Lower lobe of right lung (tissue), 2 donors: Measurements from ENCODE around the gene MYOM3. TPM values are rescaled to one million over a fixed set of nuclear protein-coding genes. Genes with fewer than 3 reads are reported as not detected.

Experiments used
- ATAC-seq, 2 donors: fragments of 200-7000 bp; cut with Tn5 transposase; one replicate each; pipeline ENCODE4 v1.9.1; 2020 to 2022; ENCODE audit warnings: mild to moderate bottlenecking in 2 of 2, moderate library complexity in 2 of 2
- DNase-seq: peaks from one replicate; pipeline ENCODE4 v3.0.0-alpha.2; 2020
- H3K27ac ChIP-seq: fragments of 200-600 bp; one replicate; pipeline ENCODE4 v1.8.0; 2022
- H3K27me3 ChIP-seq: fragments of 200-600 bp; one replicate; pipeline ENCODE4 v1.8.0; 2022; ENCODE audit warnings: low read depth
- H3K36me3 ChIP-seq: fragments of 200-600 bp; one replicate; pipeline ENCODE4 v1.8.0; 2022; ENCODE audit warnings: mild to moderate bottlenecking
- H3K4me1 ChIP-seq: fragments of 200-600 bp; one replicate; pipeline ENCODE4 v1.8.0; 2022
- H3K4me3 ChIP-seq: fragments of 200-600 bp; one replicate; pipeline ENCODE4 v1.8.0; 2022; ENCODE audit warnings: mild to moderate bottlenecking
- H3K9me3 ChIP-seq: fragments of 200-600 bp; one replicate; pipeline ENCODE4 v1.8.0; 2022
- CTCF ChIP-seq: fragments of 200-600 bp; IDR thresholded peaks from one replicate; pipeline ENCODE4 v1.8.0; 2022; ENCODE audit warnings: antibody characterized with exemption, mild to moderate bottlenecking
- intact Hi-C: fragments of 100-400 bp; cut with DNase I; formaldehyde crosslinking; loops from one replicate; pipeline ENCODE4 v1.11.0; 2022
- long read RNA-seq: library from polyadenylated mRNA; unstranded; transcript quantifications from one replicate; pipeline ENCODE4 v2.0.0, GENCODE V29; 2021
- total RNA-seq: library from RNA; stranded (reverse); fragmentation: NEBNext Ultra II Directional; extraction: Animal tissue kit (Norgen Biotek cat#: 25700); gene quantifications from one replicate; pipeline ENCODE4 v1.2.1, GENCODE V29; 2021
- donor health status: DM: no; HTN: yes; CAD: no; lungs with severe emphysema.

MYOM3 gene
- total RNA-seq: 0.15 TPM
- long read RNA-seq, partial matches to known transcripts: 1 of 3 reads
- long read RNA-seq, other reads (novel, unspliced or antisense): 2 of 3 reads

GRCh38 chr1:24111996-24112779 is at the start of gene MYOM3:
Gene MYOM3, minus strand, starts transcription at chr1:24112135. Its CDS starts 3,499 bp downstream, at chr1:24108636.
- peaks cover 5% of the 10 kb centered on the region for H3K27me3 ChIP-seq
- ATAC-seq (peak; percentile 91), DNase-seq (peak; percentile 83)

GRCh38 chr1:24161270-24161669 is 49.3 kb upstream of the MYOM3 start:
- no peaks in the 10 kb centered on the region for H3K27me3 ChIP-seq
- no peaks in the 10 kb centered on the region for H3K9me3 ChIP-seq
- no peak for TF ChIP-seq CTCF
- no peak overlapping the region for H3K4me3 ChIP-seq
- H3K27ac ChIP-seq: no peak overlapping the region
- DNase-seq (no peak), ATAC-seq (no peak)
- peaks cover 4% of the 10 kb centered on the region for H3K36me3 ChIP-seq
- H3K4me1 ChIP-seq: no peaks in the 10 kb centered on the region
- intact Hi-C loops: no loop called here

More at GRCh38 chr1:24111996-24112779, at the start of gene MYOM3:
- Histone ChIP-seq H3K9me3 (no peaks in the 10 kb centered on the region), H3K27ac (no peak within 1 kb of the TSS), H3K4me3 (peak within 1 kb of the TSS; percentile 11), H3K36me3 (no peaks in the 10 kb centered on the region), H3K4me1 (peaks cover 8% of the 10 kb centered on the region)
- intact Hi-C loops: no loop called here
- TF ChIP-seq CTCF: peak; percentile 44

- no peak overlapping the region for H3K27ac ChIP-seq
- H3K36me3 ChIP-seq: peaks cover 4% of the 10 kb centered on the region
- H3K9me3 ChIP-seq: no peaks in the 10 kb centered on the region
- DNase-seq (no peak), ATAC-seq (no peak)
- TF ChIP-seq CTCF: no peak
- intact Hi-C loops: no loop called here
- H3K4me3 ChIP-seq: no peak overlapping the region
- no peaks in the 10 kb centered on the region for H3K27me3 ChIP-seq
- H3K4me1 ChIP-seq: no peaks in the 10 kb centered on the region
Measured at GRCh38 chr1:24159366-24159765, 47.4 kb upstream of the MYOM3 start.

GRCh38 chr1:24157918-24158481 is 46.1 kb upstream of the MYOM3 start:
- no peak for ATAC-seq

More at GRCh38 chr1:24157918-24158481, 46.1 kb upstream of the MYOM3 start:
- no peak for DNase-seq
- Histone ChIP-seq H3K36me3 (peaks cover 4% of the 10 kb centered on the region), H3K4me3 (no peak overlapping the region), H3K4me1 (no peaks in the 10 kb centered on the region), H3K9me3 (no peaks in the 10 kb centered on the region), H3K27me3 (no peaks in the 10 kb centered on the region), H3K27ac (no peak overlapping the region)
- TF ChIP-seq CTCF: peak; percentile 14
- intact Hi-C loops: no loop called here
